HEK293T (cell line): ENCODE measurements around the gene TLX1.

Source experiments
- BHLHE40 ChIP-seq: fragments of 450-650 bp; IDR thresholded peaks from 2 replicates; pipeline ENCODE4 v1.6.1; 2016; ENCODE audit warnings: mild to moderate bottlenecking, moderate library complexity, borderline replicate concordance
- CTBP1 ChIP-seq: fragments of 450-650 bp; IDR thresholded peaks from 2 replicates; pipeline ENCODE4 v1.6.1; 2016; ENCODE audit warnings: borderline replicate concordance
- FOXA1 ChIP-seq: fragments of 450-650 bp; IDR thresholded peaks from 2 replicates; pipeline ENCODE4 v1.6.1; 2016; ENCODE audit warnings: mild to moderate bottlenecking
- FOXK2 ChIP-seq: fragments of 450-650 bp; IDR thresholded peaks from 2 replicates; pipeline ENCODE4 v1.6.1; 2016; ENCODE audit warnings: mild to moderate bottlenecking
- FOXM1 ChIP-seq: fragments of 450-650 bp; IDR thresholded peaks from 2 replicates; pipeline ENCODE4 v1.6.1; 2017; ENCODE audit warnings: mild to moderate bottlenecking, borderline replicate concordance
- L3MBTL2 ChIP-seq: fragments of 450-650 bp; conservative IDR thresholded peaks from 2 replicates; pipeline ENCODE4 v1.6.1; 2016; ENCODE audit warnings: mild to moderate bottlenecking
- NFRKB ChIP-seq: fragments of 450-650 bp; IDR thresholded peaks from 2 replicates; pipeline ENCODE4 v1.6.1; 2016; ENCODE audit warnings: mild to moderate bottlenecking, moderate library complexity
- SP1 ChIP-seq: fragments of 450-650 bp; IDR thresholded peaks from 2 replicates; pipeline ENCODE4 v1.6.1; 2017
- SUZ12 ChIP-seq: fragments of 450-650 bp; IDR thresholded peaks from 2 replicates; pipeline ENCODE4 v1.6.1; 2016; ENCODE audit warnings: mild to moderate bottlenecking

DNA sequence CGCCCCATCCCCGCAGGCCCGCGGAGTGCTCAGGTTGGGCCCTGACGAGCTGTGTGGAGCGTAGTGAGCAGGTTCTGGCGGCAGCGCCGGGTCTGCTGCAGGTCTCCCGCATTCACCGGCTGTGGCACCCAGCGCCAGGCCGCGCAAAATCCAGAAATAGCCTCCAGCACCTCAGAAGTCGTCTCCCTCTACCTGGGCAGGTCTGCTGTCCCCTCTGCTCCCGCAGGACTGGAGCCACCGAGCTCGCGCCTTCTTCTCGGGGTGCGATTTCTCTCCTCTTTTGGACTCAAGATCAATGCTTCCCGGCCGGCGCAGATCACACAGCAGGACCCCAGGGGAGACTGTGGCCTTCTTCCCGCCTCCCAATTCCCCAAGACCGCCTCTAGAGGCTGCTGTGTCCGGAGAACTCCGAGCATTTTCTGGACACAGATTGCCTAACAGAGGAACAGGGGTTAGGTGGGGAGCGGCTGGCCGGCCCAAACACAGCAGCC, 8.4 kb downstream of the TLX1 start:
- TF ChIP-seq CTBP1 (no peak), FOXM1 (no peak), NFRKB (no peak), BHLHE40 (no peak), SUZ12 (no peak), FOXA1 (no peak), FOXK2 (no peak), SP1 (no peak), L3MBTL2 (no peak)
